Mucosa of stomach (tissue), 1 donor: ENCODE measurements around the gene DGLUCY.
"Not testable (repeated sequence)": the region's sequence is repeated elsewhere in the genome, so short reads cannot be mapped to it uniquely, and the experiment has no call there.

Experiments
- H3K27me3 ChIP-seq: one replicate; pipeline ENCODE4 v1.7.0; 2013; ENCODE audit warnings: mild to moderate bottlenecking, low read length; ENCODE audit not compliant: control insufficient read depth, insufficient read depth
- H3K36me3 ChIP-seq: one replicate; pipeline ENCODE4 v1.7.0; 2013; ENCODE audit warnings: low read length; ENCODE audit not compliant: control insufficient read depth, insufficient read depth
- H3K4me1 ChIP-seq: one replicate; pipeline ENCODE4 v1.7.0; 2013; ENCODE audit warnings: mild to moderate bottlenecking, low read length; ENCODE audit not compliant: control insufficient read depth, insufficient read depth
- H3K4me3 ChIP-seq: one replicate; pipeline ENCODE4 v1.7.0; 2013; ENCODE audit warnings: low read length
- H3K9ac ChIP-seq: one replicate; pipeline ENCODE4 v1.7.0; 2013; ENCODE audit warnings: mild to moderate bottlenecking, low read length, moderate library complexity
- H3K9me3 ChIP-seq: one replicate; pipeline ENCODE4 v1.7.0; 2013; ENCODE audit warnings: mild to moderate bottlenecking, low read length, moderate library complexity; ENCODE audit not compliant: control insufficient read depth
- donor health status: Pancreatic carcinoma.

The DGLUCY gene

DNA sequence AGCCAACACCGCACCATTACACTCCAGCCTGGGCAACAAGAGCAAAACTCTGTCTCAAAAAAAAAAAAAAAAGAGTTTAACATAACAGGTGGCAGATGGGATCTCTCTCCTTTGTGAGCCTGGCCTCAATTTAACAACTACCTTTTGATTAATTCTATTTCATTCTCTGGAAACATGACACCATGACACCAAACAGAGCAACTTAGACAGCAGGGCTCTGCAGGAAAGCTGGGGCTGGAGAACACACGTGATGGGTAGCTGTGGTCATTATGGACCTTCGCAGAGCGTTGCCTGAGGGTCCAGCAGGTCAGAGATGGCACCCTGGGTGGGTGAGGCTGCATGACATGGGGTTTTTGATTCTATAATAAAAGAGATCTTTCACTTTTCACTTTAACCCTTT, 1.7 kb upstream of the DGLUCY start:
- no peaks in the 10 kb centered on the region for H3K27me3 ChIP-seq
- no peak overlapping the region for H3K4me3 ChIP-seq
- no peaks in the 10 kb centered on the region for H3K9me3 ChIP-seq
- no peak overlapping the region for H3K9ac ChIP-seq
- H3K36me3 ChIP-seq, result no peaks in the 10 kb centered on the region
- peaks cover 54% of the 10 kb centered on the region for H3K4me1 ChIP-seq

DNA sequence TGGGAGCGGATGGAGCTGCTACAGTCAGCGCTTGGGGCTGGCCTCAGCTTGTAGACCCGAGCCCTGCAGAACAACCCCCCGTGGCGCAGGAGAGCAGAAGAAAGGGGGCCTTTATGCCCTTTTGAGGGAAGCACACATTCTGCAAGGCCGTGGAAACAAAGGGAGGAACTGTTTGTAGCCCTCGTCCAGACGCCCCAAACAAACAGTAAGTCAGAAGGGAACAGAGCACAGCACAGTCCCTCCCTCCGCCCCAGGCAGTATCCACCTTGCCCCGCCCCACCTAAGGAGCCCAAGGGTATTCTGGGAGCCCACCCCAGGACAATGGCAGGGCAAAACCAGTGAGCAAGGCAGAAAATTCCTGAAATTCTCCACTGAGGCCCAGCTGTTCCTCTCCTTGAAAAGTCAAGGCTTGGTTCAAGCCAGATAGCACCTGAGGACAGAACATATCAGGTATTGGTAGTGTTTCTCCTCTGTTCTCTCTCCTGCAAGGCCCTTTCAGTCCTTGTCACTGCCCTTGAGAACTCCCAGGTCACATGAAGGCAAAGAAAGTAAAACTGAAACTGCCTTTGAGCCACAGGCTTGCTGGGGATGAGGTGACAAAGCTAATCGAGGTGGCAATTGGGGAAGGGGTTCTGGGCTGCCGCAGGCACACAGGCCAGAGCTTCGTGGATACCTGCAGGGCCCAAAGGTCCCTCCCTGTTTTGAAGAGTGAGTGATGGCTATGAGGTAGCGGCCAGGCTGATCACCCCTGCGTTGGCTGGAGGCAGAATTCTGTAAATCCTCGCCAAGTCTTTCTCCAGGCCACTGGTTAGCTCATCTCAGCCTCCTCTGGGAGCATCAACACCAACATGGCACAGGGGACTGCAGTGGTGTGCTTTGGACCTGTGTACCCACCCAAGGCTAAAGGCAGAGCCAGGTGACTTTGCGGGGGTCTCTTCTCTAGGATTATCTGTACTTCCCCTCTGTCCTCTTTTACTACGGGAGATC, 499 bp downstream of the DGLUCY start:
- peaks cover 66% of the 10 kb centered on the region for H3K4me1 ChIP-seq
- no peaks in the 10 kb centered on the region for H3K9me3 ChIP-seq
- H3K27me3 ChIP-seq, result no peaks in the 10 kb centered on the region

DNA sequence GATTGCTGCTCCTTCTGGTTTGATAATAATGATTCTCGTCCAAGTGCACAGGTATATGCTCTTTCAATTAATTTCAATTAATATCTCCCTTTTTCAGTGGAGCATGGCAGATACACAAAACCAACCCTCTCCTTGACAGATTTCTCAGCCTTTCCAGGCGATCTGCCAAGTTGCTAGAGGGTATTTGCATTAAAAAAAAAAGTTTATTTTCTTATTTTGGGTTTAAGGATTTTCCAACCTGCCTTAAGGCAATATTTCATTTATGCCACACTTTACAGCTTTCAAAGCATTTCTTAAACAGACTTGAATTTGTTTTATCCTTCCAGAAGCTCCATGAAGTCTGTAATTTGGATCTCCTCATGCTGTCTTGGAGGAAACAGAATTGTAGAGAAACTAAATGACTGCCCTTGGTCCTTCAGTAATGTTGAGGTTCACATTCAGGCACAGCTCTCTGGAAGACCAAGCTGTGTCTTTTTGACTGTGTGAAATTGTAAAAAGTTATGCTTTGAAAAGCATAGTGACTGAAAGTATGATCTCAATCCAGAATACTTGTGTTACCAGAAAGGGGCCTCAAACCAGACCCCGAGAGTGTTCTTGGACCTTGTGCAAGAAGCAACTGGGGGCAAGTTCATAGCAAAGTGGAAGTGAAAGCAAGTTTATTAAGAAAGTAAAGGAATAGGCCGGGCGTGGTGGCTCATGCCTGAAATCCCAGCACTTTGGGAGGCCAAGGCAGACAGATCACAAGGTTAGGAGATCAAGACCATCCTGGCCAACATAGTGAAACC, 2.3 kb downstream of the DGLUCY start:
- no peaks in the 10 kb centered on the region for H3K36me3 ChIP-seq
- no peaks in the 10 kb centered on the region for H3K9me3 ChIP-seq
- H3K4me3 ChIP-seq, result no peak overlapping the region
- H3K9ac ChIP-seq, result peak overlapping the region; percentile 11
- no peaks in the 10 kb centered on the region for H3K27me3 ChIP-seq
- peaks cover 59% of the 10 kb centered on the region for H3K4me1 ChIP-seq

More for the DNA sequence above, 499 bp downstream of the DGLUCY start:
- no peaks in the 10 kb centered on the region for H3K36me3 ChIP-seq
- H3K9ac ChIP-seq, result peak overlapping the region; percentile 98
- H3K4me3 ChIP-seq, result peak overlapping the region; percentile 91

DNA sequence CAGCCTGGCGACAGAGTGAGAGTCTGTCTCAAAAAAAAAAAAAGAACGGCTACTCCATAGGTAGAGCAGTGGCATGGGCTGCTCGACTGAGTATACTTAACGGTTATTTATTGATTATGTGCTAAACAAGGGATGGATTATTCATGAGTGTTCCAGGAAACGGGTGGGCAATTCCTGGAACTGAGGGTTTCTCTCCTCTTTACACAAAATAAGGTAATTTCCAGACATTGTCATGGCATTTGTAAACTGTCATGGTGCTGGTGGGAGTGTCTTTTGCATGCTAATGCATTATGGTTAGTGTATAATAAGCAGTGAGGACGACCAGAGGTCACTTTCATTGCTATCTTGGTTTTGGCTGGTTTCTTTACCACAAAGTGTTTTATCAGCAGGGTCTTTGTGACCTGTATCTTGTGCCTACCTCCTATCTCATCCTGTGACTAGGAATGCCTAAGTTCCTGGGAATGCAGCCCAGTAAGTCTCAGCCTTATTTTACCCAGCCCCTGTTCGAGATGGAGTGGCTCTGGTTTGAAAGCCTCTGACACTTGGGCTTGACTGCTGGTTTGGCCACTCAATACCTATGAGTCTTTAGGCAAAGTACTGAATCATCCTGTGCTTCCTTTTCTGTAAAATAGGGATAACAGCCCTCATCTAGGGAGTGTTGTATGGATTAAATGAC, 3.2 kb downstream of the DGLUCY start:
- peaks cover 53% of the 10 kb centered on the region for H3K4me1 ChIP-seq
- H3K27me3 ChIP-seq, result no peaks in the 10 kb centered on the region
- no peaks in the 10 kb centered on the region for H3K9me3 ChIP-seq
- no peak overlapping the region for H3K4me3 ChIP-seq
- H3K9ac ChIP-seq, result no peak overlapping the region
- no peaks in the 10 kb centered on the region for H3K36me3 ChIP-seq

DNA sequence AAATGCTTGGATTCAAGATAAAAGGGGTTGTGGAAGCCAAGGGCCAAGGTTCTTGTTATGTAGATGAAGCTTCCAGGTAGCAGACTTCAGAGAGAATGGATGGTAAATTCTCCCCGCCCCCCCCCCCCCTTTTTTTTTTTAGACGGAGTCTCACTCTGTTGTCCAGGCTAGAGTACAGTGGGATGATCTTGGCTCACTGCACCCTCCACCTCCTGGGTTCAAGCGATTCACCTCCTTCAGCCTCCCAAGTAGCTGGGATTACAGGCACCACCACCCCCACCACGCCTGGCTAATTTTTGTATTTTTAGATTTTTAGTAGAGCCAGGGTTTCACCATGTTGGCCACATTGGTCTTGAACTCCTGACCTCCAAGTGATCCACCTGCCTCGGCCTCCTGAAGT, 4.1 kb downstream of the DGLUCY start:
- no peak overlapping the region for H3K4me3 ChIP-seq
- no peaks in the 10 kb centered on the region for H3K36me3 ChIP-seq
- H3K4me1 ChIP-seq, result peaks cover 53% of the 10 kb centered on the region
- H3K27me3 ChIP-seq, result no peaks in the 10 kb centered on the region
- H3K9ac ChIP-seq, result no peak overlapping the region
- no peaks in the 10 kb centered on the region for H3K9me3 ChIP-seq

DNA sequence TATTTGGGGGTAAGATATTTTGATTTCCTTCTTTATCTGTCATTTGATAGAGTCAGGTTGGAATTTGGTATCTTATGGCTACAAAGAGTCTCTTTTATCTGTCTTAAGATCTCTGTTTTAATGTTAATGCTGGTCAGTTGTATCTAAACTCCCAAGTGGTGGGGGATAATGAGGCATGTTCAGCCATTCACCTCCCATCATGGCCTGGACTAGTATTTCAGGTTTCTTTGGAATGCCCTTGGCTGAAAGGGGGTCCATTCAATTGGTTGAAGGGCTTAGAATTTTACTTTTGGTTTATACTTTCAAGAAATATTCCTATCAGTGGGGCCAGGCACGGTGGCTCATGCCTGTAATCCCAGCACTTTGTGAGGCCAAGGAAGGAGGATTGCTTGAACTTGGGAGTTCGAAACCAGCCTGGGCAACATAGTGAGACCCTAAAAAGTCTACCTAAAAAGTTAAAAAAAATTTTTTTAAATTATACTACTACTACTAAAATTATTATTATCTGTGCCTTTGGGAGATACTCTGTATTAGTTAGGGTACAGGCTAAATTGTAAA, 4.7 kb downstream of the DGLUCY start:
- H3K36me3 ChIP-seq, result no peaks in the 10 kb centered on the region
- no peak overlapping the region for H3K4me3 ChIP-seq
- H3K9ac ChIP-seq, result no peak overlapping the region
- H3K4me1 ChIP-seq, result peaks cover 48% of the 10 kb centered on the region
- no peaks in the 10 kb centered on the region for H3K27me3 ChIP-seq
- no peaks in the 10 kb centered on the region for H3K9me3 ChIP-seq

DNA sequence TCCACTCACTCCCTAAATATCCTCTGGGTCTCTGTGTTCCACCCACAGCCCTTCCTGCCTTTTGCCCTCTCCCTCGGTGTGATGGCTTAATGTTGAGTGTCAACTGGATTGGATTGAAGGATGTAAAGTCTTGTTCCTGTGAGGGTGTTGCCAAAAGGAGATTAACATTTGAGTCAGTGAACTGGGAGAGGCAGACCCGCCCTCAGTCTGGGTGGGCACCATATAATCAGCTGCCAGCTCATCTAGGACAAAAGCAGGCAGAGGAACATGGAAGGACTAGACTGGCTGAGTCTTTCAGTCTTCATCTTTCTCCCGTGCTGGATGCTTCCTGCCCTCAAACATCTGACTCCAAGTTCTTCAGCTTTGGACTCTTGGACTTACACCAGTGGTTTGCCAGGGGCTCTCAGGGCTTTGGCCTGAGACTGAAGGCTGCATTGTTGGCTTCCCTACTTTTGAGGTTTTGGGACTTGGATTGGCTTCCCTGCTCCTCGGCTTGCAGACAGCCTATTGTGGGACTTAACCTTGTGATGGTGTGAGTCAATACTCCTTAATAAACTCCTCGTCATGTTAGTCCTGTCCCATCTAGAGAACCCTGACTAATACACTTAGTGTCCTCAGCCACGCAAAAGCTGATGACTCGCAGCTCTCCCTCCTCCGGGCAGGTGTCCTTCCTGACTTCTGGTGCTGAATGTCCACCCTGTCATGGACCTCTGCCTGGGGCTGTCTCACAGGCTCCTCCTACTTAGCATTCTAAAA, 5.9 kb downstream of the DGLUCY start:
- no peaks in the 10 kb centered on the region for H3K9me3 ChIP-seq
- H3K27me3 ChIP-seq, result no peaks in the 10 kb centered on the region
- H3K4me1 ChIP-seq, result peaks cover 43% of the 10 kb centered on the region
- H3K36me3 ChIP-seq, result no peaks in the 10 kb centered on the region
- no peak overlapping the region for H3K9ac ChIP-seq
- no peak overlapping the region for H3K4me3 ChIP-seq

DNA sequence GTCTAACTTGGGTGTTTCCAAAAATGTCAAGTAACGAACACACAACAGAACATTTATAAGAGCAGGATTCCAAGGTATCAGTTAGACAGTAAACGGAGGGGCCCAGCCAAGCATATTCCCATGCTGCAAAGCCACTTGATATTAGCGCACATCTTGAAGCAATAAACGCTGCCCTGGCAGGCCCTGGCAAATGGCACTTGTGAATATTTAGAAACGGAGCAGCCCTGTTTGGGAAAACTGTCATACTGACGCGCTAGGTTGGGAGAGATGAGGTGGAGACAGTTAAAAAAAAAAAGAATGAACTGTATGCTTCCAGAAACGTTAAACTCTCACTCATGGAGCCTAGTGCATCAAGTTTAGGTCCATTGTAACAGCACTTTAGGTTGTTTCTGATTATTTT, 9.3 kb downstream of the DGLUCY start:
- Histone ChIP-seq H3K9me3 (no peaks in the 10 kb centered on the region), H3K9ac (no peak overlapping the region), H3K27me3 (no peaks in the 10 kb centered on the region), H3K36me3 (peaks cover 5% of the 10 kb centered on the region), H3K4me1 (peaks cover 46% of the 10 kb centered on the region), H3K4me3 (no peak overlapping the region)

DNA sequence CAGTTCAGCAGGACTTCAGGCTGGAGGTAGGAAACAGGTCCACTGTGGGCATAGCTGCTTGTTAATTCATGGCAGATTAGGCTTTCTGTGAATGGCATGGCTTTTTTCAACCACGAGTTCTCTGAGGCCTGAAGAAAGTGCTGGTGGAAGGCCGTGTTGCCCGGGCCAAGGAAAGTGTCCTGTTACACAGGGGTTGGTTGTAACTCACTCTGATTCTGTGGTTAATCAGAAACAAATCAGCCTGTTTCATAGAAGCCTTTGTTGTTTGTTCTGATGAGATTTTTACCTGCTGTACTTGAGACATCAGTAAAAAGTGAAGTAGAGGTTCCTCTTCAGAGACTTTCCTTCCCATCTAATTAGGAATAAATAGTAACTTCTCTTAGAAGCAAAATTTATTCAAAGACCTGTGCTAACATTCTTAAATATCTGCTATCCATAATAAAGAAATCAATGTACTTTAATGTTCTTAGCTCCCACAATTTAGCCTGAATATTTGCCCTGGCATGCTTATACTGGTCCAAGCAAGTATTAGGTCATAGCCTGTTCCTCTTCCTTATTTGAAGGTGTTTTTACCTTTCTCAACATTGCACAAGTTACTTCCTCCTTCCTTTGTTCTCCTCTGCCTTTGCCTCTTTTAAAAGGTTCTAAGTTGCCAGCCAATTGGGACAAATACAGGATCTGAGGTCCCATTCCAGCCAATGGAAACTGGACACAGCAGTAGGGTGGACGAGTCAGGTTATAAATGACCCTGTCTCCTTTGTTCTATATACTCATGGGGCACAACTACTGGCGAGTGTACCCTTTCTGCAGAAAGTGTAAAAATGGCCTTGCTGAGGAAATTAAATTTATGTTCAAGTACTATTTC, 10.8 kb downstream of the DGLUCY start:
- H3K27me3 ChIP-seq, H3K9ac ChIP-seq, H3K36me3 ChIP-seq, H3K9me3 ChIP-seq, H3K4me3 ChIP-seq: not testable (repeated sequence)
- H3K4me1 ChIP-seq, result peaks cover 36% of the 10 kb centered on the region

DNA sequence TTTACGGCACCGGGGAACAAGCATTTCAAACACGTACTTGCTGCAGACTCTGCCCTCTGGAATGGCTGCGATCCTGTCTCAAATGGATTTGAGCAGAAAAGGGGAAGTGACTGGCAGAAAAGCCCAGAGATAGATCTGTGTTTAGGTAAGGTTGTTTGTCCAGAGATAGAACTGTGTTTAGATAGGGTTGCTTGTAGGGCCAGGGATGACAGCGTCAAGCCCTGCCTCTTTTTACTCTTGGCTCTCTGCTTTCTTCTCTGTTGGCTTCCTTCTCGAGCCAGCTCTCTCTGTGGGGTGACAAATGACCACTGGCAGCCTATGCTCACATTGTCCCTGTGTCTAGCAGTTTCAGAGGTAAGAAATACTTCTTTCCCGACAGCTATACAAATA, 11.4 kb downstream of the DGLUCY start:
- peaks cover 35% of the 10 kb centered on the region for H3K4me1 ChIP-seq
- H3K9me3 ChIP-seq, result no peaks in the 10 kb centered on the region
- H3K4me3 ChIP-seq, result no peak overlapping the region
- H3K9ac ChIP-seq, result no peak overlapping the region
- peaks cover 5% of the 10 kb centered on the region for H3K36me3 ChIP-seq
- H3K27me3 ChIP-seq, result no peaks in the 10 kb centered on the region
